ENCODE results near the gene TTYH2. TPM values are rescaled to one million over a fixed set of nuclear protein-coding genes. Genes with fewer than 3 reads are reported as not detected.

TTYH2 gene
- total and polyA plus RNA-seq, 10 of the 15 experiments (the other 5 are each of a cell fraction or from before 2014, with no cell fraction given), result 0.26 to 25.2 (median 6.6) TPM

DNA sequence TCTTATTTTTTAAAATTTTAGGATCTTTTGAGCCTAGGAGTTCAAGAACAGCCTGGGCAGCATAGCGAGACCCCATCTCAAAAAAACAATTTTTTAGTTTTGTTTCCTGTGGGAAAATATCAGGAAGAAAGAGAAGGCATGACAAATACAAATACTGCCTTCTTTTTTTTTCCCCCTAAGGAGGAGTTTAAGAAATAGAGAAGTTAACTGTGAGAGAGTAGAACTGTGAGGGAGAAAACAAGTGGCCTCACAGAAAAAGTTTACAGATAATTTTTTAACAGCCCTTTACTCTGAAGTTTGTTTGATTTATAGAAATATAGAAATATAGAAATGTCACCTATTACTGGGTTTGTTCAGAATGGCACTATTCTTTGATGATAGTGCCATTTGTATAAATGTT, 21.1 kb downstream of the TTYH2 start:
- SMC1A ChIA-PET (ENCODE audit: uncharacterized antibody, unreplicated experiment), result interaction anchor here (0.8 kb wide), 1 partner anchor 15 kb away, joined by 3 read pairs; no protein-coding TSS in a partner anchor
- no peaks in the 10 kb centered on the region for H3K27me3 ChIP-seq (replicated peaks in 1 of 2; ENCODE audit: control insufficient read depth in 2 of 2, insufficient read depth in 2 of 2, low read length in 1 of 2)
- FAIRE-seq, result no peak
- no peak for ATAC-seq
- no peaks in the 10 kb centered on the region for H3K79me2 ChIP-seq (ENCODE audit: control insufficient read depth, insufficient read depth, low read length)
- H3K36me3 ChIP-seq (ENCODE audit: control insufficient read depth in 2 of 2, insufficient read depth in 2 of 2, low read length in 1 of 2), result peaks cover 0 to 4% of the 10 kb centered on the region in 2 experiments; a peak in 2 of 4 replicates
- H3K4me3 ChIP-seq, result no peak overlapping the region
- H3K27ac ChIP-seq (ENCODE audit: control insufficient read depth, insufficient read depth), result peak overlapping the region; percentile 58
- TF ChIP-seq NFYB (IDR thresholded peaks at IDR 0.05; ENCODE audit: insufficient read depth, low read depth, low read length), result no peak
- TF ChIP-seq RAD51 (IDR thresholded peaks at IDR 0.05), result no peak
- peak overlapping the region; percentile 70; the same call in 1 of the 2 replicates for H2AFZ ChIP-seq (ENCODE audit: control insufficient read depth, low read depth, low read length)
- RAD21 ChIA-PET (ENCODE audit: unreplicated experiment), result interaction anchor here (0.9 kb wide), 1 partner anchor 144 kb away, joined by 3 read pairs; no protein-coding TSS in a partner anchor
- no peaks in the 10 kb centered on the region for H3K9me3 ChIP-seq (replicated peaks; ENCODE audit: control insufficient read depth, insufficient read depth, low read length)
- H4K20me1 ChIP-seq (ENCODE audit: control insufficient read depth, insufficient read depth), result no peaks in the 10 kb centered on the region
- DNase-seq (ENCODE audit: low read depth, low spot score), result no peak
- POLR2A ChIA-PET, result interaction anchor here (1.4 kb wide), 1 partner anchor 23 kb away, joined by 3 read pairs; no protein-coding TSS in a partner anchor
- no TSS peak for BruUV-seq (replicated peaks)
- 39% methylated on average over 1 of the region's 1 CpG for WGBS (ENCODE audit: insufficient coverage, insufficient replicate concordance, low lambda C conversion rate, missing lambda C conversion rate)
- H3K4me1 ChIP-seq (ENCODE audit: control insufficient read depth, insufficient read depth, low read length), result peaks cover 6% of the 10 kb centered on the region; the same call in 1 of the 2 replicates
- CTCF ChIA-PET, result interaction anchor here (0.6 to 0.7 kb wide), 2 partner anchors 23 to 134 kb away, joined by 3 read pairs; no protein-coding TSS in a partner anchor
- H3K9ac ChIP-seq (ENCODE audit: control insufficient read depth, insufficient read depth, low read length), result no peak overlapping the region
- intact Hi-C loops (cut with micrococcal nuclease; ENCODE audit: unreplicated experiment) (no loop called here), in situ Hi-C loops (cut with MboI) (loop anchor here (5.0 to 10.0 kb wide), 2 partner anchors 37 to 60 kb away; no protein-coding TSS in a partner anchor)
- H3K4me2 ChIP-seq (ENCODE audit: control insufficient read depth, insufficient read depth), result 0 out of 2 replicates have a peak overlapping the region, but pooled peaks have one; percentile 48

DNA sequence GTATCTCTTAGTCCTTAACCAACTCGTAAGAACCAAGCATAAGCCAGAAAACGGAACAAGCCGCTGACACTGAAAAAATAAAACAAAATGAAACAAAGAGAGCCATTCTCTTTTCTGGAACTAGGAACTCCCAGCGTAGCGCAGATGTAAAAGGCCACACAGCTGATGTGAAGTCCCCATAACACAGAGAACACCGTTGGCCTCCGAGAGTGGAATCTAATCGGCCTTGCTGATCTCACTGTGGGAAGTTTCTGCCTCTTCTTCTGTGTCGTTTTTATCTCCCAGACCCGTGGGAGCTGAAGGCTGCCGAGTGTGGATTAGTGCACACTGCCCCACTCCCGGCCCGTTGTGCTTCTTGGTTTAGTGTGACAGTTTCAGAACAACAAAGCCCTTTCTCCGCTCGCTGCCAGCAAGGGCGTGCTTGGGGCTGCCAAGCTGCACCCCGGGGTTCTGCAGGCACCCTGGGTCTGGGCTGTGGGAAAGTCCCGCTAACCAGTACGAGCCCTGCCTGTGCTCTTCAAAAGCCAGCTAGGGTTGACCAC, 21.7 kb downstream of the TTYH2 start:
- Histone ChIP-seq H3K36me3 (ENCODE audit: control insufficient read depth in 2 of 2, insufficient read depth in 2 of 2, low read length in 1 of 2) (peaks cover 0 to 4% of the 10 kb centered on the region in 2 experiments; a peak in 2 of 4 replicates), H3K27ac (ENCODE audit: control insufficient read depth, insufficient read depth) (peak overlapping the region; percentile 58), H3K4me1 (ENCODE audit: control insufficient read depth, insufficient read depth, low read length) (peaks cover 6% of the 10 kb centered on the region; the same call in 1 of the 2 replicates), H2AFZ (ENCODE audit: control insufficient read depth, low read depth, low read length) (peak overlapping the region; percentile 70), H3K79me2 (ENCODE audit: control insufficient read depth, insufficient read depth, low read length) (no peaks in the 10 kb centered on the region), H4K20me1 (ENCODE audit: control insufficient read depth, insufficient read depth) (no peaks in the 10 kb centered on the region), H3K4me2 (ENCODE audit: control insufficient read depth, insufficient read depth) (peak overlapping the region; percentile 48; the same call in 1 of the 2 replicates), H3K9me3 (replicated peaks; ENCODE audit: control insufficient read depth, insufficient read depth, low read length) (no peaks in the 10 kb centered on the region), H3K9ac (ENCODE audit: control insufficient read depth, insufficient read depth, low read length) (peak overlapping the region; percentile 10; the same call in 1 of the 2 replicates), H3K27me3 (replicated peaks in 1 of 2; ENCODE audit: control insufficient read depth in 2 of 2, insufficient read depth in 2 of 2, low read length in 1 of 2) (no peaks in the 10 kb centered on the region), H3K4me3 (no peak overlapping the region)
- ATAC-seq, result peak; percentile 80
- POLR2A ChIA-PET, result interaction anchor here (0.7 to 1.4 kb wide), 2 partner anchors 24 to 50 kb away, joined by 3 read pairs; no protein-coding TSS in a partner anchor
- in situ Hi-C loops (cut with MboI), result loop anchor here (10.0 kb wide), 1 partner anchor 60 kb away; no protein-coding TSS in a partner anchor
- TSS peak; percentile 24 for BruUV-seq (replicated peaks)
- CTCF ChIA-PET, result interaction anchor here (0.6 to 1.0 kb wide), 4 partner anchors 22 to 386 kb away, joined by 3 to 4 read pairs (median 3); partner anchors contain the start of gene TTYH2
- RAD21 ChIA-PET (ENCODE audit: unreplicated experiment), result interaction anchor here (0.8 to 0.9 kb wide), 2 partner anchors 49 to 144 kb away, joined by 3 read pairs; no protein-coding TSS in a partner anchor
- intact Hi-C loops (cut with micrococcal nuclease; ENCODE audit: unreplicated experiment), result loop anchor here (1.0 kb wide), 1 partner anchor 25 kb away; no protein-coding TSS in a partner anchor
- FAIRE-seq, result peak; percentile 54
- 40% methylated on average over 19 of the region's 19 CpGs for WGBS (ENCODE audit: insufficient coverage, insufficient replicate concordance, low lambda C conversion rate, missing lambda C conversion rate)
- SMC1A ChIA-PET (ENCODE audit: uncharacterized antibody, unreplicated experiment), result interaction anchor here (0.8 kb wide), 1 partner anchor 14 kb away, joined by 3 read pairs; no protein-coding TSS in a partner anchor
- peak; percentile 34 for DNase-seq (ENCODE audit: low read depth, low spot score)
- TF ChIP-seq SPI1 (IDR thresholded peaks at IDR 0.05; ENCODE audit: borderline replicate concordance, insufficient read depth, low read depth, low read length) (peak; percentile 20; the same call in 1 of the 2 replicates), MEF2B (IDR thresholded peaks at IDR 0.05; ENCODE audit: partially characterized antibody, poor library complexity, severe bottlenecking) (peak; percentile 78), IKZF2 (IDR thresholded peaks at IDR 0.05) (0 out of 4 replicates have a peak, but pooled peaks of 1 of the 2 experiments have one; percentile 15), ZNF274 (IDR thresholded peaks at IDR 0.05; ENCODE audit: insufficient read depth, insufficient read length) (no peak), BHLHE40 (IDR thresholded peaks at IDR 0.05; ENCODE audit: borderline replicate concordance in 1 of 2, low read depth in 2 of 2, low read length in 1 of 2) (peak in 1 of 2 experiments; percentile 25; a peak in 1 of 4 replicates), GATAD2B (conservative IDR thresholded peaks at IDR 0.05; ENCODE audit: low read depth) (peak; percentile 81), NR2F1 (conservative IDR thresholded peaks at IDR 0.05) (0 out of 2 replicates have a peak, but pooled peaks have one; percentile 22)
- TF ChIP-seq, protein P1, sequence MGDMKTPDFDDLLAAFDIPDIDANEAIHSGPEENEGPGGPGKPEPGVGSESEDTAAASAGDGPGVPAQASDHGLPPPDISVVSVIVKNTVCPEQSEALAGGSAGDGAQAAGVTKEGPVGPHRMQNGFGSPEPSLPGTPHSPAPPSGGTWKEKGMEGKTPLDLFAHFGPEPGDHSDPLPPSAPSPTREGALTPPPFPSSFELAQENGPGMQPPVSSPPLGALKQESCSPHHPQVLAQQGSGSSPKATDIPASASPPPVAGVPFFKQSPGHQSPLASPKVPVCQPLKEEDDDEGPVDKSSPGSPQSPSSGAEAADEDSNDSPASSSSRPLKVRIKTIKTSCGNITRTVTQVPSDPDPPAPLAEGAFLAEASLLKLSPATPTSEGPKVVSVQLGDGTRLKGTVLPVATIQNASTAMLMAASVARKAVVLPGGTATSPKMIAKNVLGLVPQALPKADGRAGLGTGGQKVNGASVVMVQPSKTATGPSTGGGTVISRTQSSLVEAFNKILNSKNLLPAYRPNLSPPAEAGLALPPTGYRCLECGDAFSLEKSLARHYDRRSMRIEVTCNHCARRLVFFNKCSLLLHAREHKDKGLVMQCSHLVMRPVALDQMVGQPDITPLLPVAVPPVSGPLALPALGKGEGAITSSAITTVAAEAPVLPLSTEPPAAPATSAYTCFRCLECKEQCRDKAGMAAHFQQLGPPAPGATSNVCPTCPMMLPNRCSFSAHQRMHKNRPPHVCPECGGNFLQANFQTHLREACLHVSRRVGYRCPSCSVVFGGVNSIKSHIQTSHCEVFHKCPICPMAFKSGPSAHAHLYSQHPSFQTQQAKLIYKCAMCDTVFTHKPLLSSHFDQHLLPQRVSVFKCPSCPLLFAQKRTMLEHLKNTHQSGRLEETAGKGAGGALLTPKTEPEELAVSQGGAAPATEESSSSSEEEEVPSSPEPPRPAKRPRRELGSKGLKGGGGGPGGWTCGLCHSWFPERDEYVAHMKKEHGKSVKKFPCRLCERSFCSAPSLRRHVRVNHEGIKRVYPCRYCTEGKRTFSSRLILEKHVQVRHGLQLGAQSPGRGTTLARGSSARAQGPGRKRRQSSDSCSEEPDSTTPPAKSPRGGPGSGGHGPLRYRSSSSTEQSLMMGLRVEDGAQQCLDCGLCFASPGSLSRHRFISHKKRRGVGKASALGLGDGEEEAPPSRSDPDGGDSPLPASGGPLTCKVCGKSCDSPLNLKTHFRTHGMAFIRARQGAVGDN (IDR thresholded peaks at IDR 0.05), result peak; percentile 45; the same call in 1 of the 2 replicates

Data from GM12878 (cell line).